T-cell (primary cell): ENCODE results near the gene MLPH. TPM values are rescaled to one million over a fixed set of nuclear protein-coding genes. Genes with fewer than 3 reads are reported as not detected.
A peak's percentile ranks its signal among the peaks of the same experiment; 100 is the strongest.

Experiments
- ATAC-seq, 4 experiments: fragments of 200-7000 bp in 3 of 4; fragments of 150-1000 bp in 1 of 4; cut with Tn5 transposase; replicated peaks in 1 of 4; 1 replicate in 3 of 4; 2 replicates in 1 of 4; pipeline ENCODE4 v1.10.0; 2021; ENCODE audit warnings: moderate library complexity in 3 of 4, mild to moderate bottlenecking in 2 of 4, moderate number of reproducible peaks in 1 of 4
- CTCF ChIA-PET, 2 donors: fragments of 300-600 bp; sonication (Branson Sonifier 250); formaldehyde crosslinking; loops; one replicate each; lab custom pipeline; 2022; ENCODE audit warnings: antibody characterized with exemption in 2 of 2; lab: Charles Lee
- POLR2A ChIA-PET, 2 donors: fragments of 300-600 bp; sonication (Branson Sonifier 250); formaldehyde crosslinking; loops; one replicate each; lab custom pipeline; 2022; ENCODE audit warnings: antibody characterized with exemption in 2 of 2; lab: Charles Lee
- DNase-seq, 35 experiments: peaks; one replicate each; pipeline versions ENCODE4 v3.0.0 to v3.0.0-alpha.2; 2013 to 2023
- H3K27ac ChIP-seq: one replicate; pipeline ENCODE4 v1.5.1; 2013; ENCODE audit warnings: low read length
- H3K27me3 ChIP-seq, 2 experiments: replicated peaks in 1 of 2; 1 replicate in 1 of 2; 2 replicates in 1 of 2; pipeline versions ENCODE4 v1.6.1 to v1.7.0; 2013; ENCODE audit warnings: low read length in 1 of 2, mixed read lengths in 1 of 2; ENCODE audit not compliant: control insufficient read depth in 2 of 2, insufficient read depth in 2 of 2; ENCODE audit errors: extremely low read depth in 1 of 2
- H3K36me3 ChIP-seq, 2 donors: 1 replicate in 1 of 2; 2 replicates in 1 of 2; pipeline versions ENCODE4 v1.6.1 to v1.7.0; 2013; ENCODE audit warnings: low read length in 1 of 2; ENCODE audit not compliant: control insufficient read depth in 2 of 2, insufficient read depth in 1 of 2; ENCODE audit errors: extremely low read depth in 1 of 2
- H3K4me1 ChIP-seq, 2 experiments: 1 replicate in 1 of 2; 2 replicates in 1 of 2; pipeline versions ENCODE4 v1.6.1 to v1.7.0; 2013; ENCODE audit warnings: low read length in 2 of 2, mixed read lengths in 1 of 2; ENCODE audit not compliant: insufficient read depth in 2 of 2, control insufficient read depth in 1 of 2; ENCODE audit errors: extremely low read depth in 1 of 2
- H3K4me3 ChIP-seq, 2 donors: 1 replicate in 1 of 2; 2 replicates in 1 of 2; pipeline versions ENCODE4 v1.5.1 to v1.7.0; 2013; ENCODE audit warnings: mild to moderate bottlenecking in 2 of 2, low read length in 1 of 2, moderate library complexity in 1 of 2; ENCODE audit not compliant: control insufficient read depth in 1 of 2; ENCODE audit errors: extremely low read depth in 1 of 2
- H3K9me3 ChIP-seq: 2 replicates; pipeline ENCODE4 v1.7.0; 2013
- H3K27ac Mint-ChIP-seq, 2 donors: one replicate each; pipeline ENCODE4 v1.8.0; 2020 to 2021; ENCODE audit warnings: mild to moderate bottlenecking in 2 of 2, mixed read lengths in 2 of 2
- H3K27me3 Mint-ChIP-seq, 2 donors: one replicate each; pipeline ENCODE4 v1.8.0; 2021 to 2022; ENCODE audit warnings: mixed read lengths in 2 of 2
- H3K36me3 Mint-ChIP-seq: one replicate; pipeline ENCODE4 v1.8.0; 2021; ENCODE audit warnings: mixed read lengths
- H3K4me1 Mint-ChIP-seq, 3 donors: one replicate each; pipeline ENCODE4 v1.8.0; 2020 to 2022; ENCODE audit warnings: mixed read lengths in 3 of 3, mild to moderate bottlenecking in 1 of 3
- H3K4me3 Mint-ChIP-seq, 3 donors: one replicate each; pipeline ENCODE4 v1.8.0; 2020 to 2022; ENCODE audit warnings: mild to moderate bottlenecking in 3 of 3, mixed read lengths in 3 of 3, moderate library complexity in 3 of 3
- H3K9me3 Mint-ChIP-seq, 3 donors: one replicate each; pipeline ENCODE4 v1.8.0; 2020 to 2022; ENCODE audit warnings: mixed read lengths in 3 of 3
- WGBS: methylation state at CpG from one replicate; pipeline ENCODE4 v1.1.5; 2013; ENCODE audit warnings: missing lambda C conversion rate; ENCODE audit not compliant: insufficient coverage; 5-methylcytosine and 5-hydroxymethylcytosine counted together
- total RNA-seq, 35 experiments: library from RNA in 6 of 35; stranded (reverse) in 6 of 35; fragments of 120-200 nt in 1 of 35; gene quantifications; one replicate each; pipeline versions ENCODE4 v1.2.1 to v1.2.4 and lab custom pipeline; 2013 to 2026

The MLPH gene
- total RNA-seq, 5 donors from 2014 or later (not counting 1 experiment from before 2014, with no cell fraction given), result 0.55 to 1.4 (median 0.72) TPM; not detected in 2

DNA sequence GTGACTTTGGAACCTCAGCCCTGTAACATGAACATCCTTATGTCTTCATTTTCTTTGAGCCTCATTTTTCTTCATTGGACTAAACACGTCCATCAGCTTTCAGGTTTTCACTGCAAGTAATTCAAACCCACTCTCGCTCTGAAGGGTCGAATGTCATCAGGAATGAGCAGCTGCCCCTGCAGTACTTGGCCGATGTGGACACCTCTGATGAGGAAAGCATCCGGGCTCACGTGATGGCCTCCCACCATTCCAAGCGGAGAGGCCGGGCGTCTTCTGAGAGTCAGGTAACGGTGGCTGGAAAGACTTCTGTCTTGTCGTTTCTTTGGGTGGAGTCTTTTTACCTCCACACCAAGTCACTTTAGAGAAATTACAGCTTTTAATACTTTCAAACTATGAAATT, 40.2 kb downstream of the MLPH start:
- Histone ChIP-seq H3K4me3 (no peak overlapping the region), H3K27me3 (peaks cover 0 to 5% of the 10 kb centered on the region in 2 experiments), H3K9me3 (no peaks in the 10 kb centered on the region), H3K4me1 (no peaks in the 10 kb centered on the region), H3K36me3 (no peaks in the 10 kb centered on the region), H3K27ac (no peak overlapping the region)
- no peaks in the 10 kb centered on the region for H3K27me3 Mint-ChIP-seq
- H3K4me1 Mint-ChIP-seq, result no peaks in the 10 kb centered on the region
- H3K4me3 Mint-ChIP-seq, result no peak overlapping the region
- H3K36me3 Mint-ChIP-seq, result no peaks in the 10 kb centered on the region
- no peak for DNase-seq
- CTCF ChIA-PET, result no interaction called here
- H3K27ac Mint-ChIP-seq, result no peak overlapping the region
- no peaks in the 10 kb centered on the region for H3K9me3 Mint-ChIP-seq
- POLR2A ChIA-PET, result no interaction called here
- WGBS, result 89% methylated on average over 8 of the region's 11 CpGs
- no peak for ATAC-seq

DNA sequence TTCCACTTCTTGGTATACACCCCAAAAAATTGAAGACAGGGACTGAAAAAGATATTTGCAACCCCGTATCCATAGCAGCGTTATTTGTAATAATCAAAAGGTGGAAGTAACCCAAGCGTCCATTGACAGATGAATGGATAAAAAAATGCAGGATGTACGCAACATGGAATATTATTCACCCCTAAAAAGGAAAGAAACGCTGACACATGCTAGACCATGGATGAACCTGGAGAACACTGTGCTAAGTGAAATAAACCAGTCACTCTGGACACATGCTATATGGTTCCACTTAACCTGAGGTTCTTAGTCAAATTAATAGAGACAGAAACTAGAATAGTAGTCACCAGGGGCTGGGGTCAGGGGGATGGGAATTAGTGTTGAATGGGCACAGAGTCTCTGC, 40.7 kb downstream of the MLPH start:
- Histone ChIP-seq H3K27me3 (peaks cover 0 to 5% of the 10 kb centered on the region in 2 experiments), H3K27ac (no peak overlapping the region), H3K36me3 (no peaks in the 10 kb centered on the region), H3K9me3 (no peaks in the 10 kb centered on the region), H3K4me3 (no peak overlapping the region), H3K4me1 (no peaks in the 10 kb centered on the region)
- CTCF ChIA-PET, result no interaction called here
- WGBS, result 100% methylated on average over 2 of the region's 5 CpGs
- Mint-ChIP-seq H3K9me3 (no peaks in the 10 kb centered on the region), H3K4me3 (no peak overlapping the region), H3K27ac (no peak overlapping the region), H3K36me3 (no peaks in the 10 kb centered on the region), H3K27me3 (no peaks in the 10 kb centered on the region), H3K4me1 (no peaks in the 10 kb centered on the region)
- DNase-seq (no peak), ATAC-seq (no peak)
- POLR2A ChIA-PET, result no interaction called here

GRCh38 chr2:237529452-237530402, 42.7 kb downstream of the MLPH start:
- Mint-ChIP-seq H3K4me1 (no peaks in the 10 kb centered on the region), H3K27ac (peak overlapping the region in 1 of 2 donors; percentile 39), H3K27me3 (no peaks in the 10 kb centered on the region), H3K4me3 (no peak overlapping the region), H3K36me3 (no peaks in the 10 kb centered on the region), H3K9me3 (no peaks in the 10 kb centered on the region)
- peaks cover 0 to 5% of the 10 kb centered on the region in 2 experiments for H3K27me3 ChIP-seq
- H3K4me1 ChIP-seq, result no peaks in the 10 kb centered on the region
- POLR2A ChIA-PET, result no interaction called here
- CTCF ChIA-PET, result no interaction called here
- H3K4me3 ChIP-seq, result no peak overlapping the region
- ATAC-seq (no peak), DNase-seq (no peak)
- H3K36me3 ChIP-seq, result no peaks in the 10 kb centered on the region
- WGBS, result 87% methylated on average over 16 of the region's 19 CpGs
- no peak overlapping the region for H3K27ac ChIP-seq
- H3K9me3 ChIP-seq, result no peaks in the 10 kb centered on the region

GRCh38 chr2:237530472-237531433, 43.7 kb downstream of the MLPH start:
- DNase-seq, result no peak
- H3K9me3 Mint-ChIP-seq, result no peaks in the 10 kb centered on the region
- CTCF ChIA-PET, result no interaction called here
- no peaks in the 10 kb centered on the region for H3K4me1 ChIP-seq
- POLR2A ChIA-PET, result no interaction called here
- no peaks in the 10 kb centered on the region for H3K36me3 Mint-ChIP-seq
- no peak overlapping the region for H3K4me3 ChIP-seq
- H3K4me3 Mint-ChIP-seq, result no peak overlapping the region
- peaks cover 0 to 2% of the 10 kb centered on the region in 2 experiments for H3K27me3 ChIP-seq
- H3K27ac Mint-ChIP-seq, result peak overlapping the region in 1 of 2 donors; percentile 39
- no peaks in the 10 kb centered on the region for H3K36me3 ChIP-seq
- no peak overlapping the region for H3K27ac ChIP-seq
- WGBS, result 90% methylated on average over 10 of the region's 12 CpGs
- H3K4me1 Mint-ChIP-seq, result no peaks in the 10 kb centered on the region
- no peaks in the 10 kb centered on the region for H3K27me3 Mint-ChIP-seq
- ATAC-seq, result no peak
- no peaks in the 10 kb centered on the region for H3K9me3 ChIP-seq

DNA sequence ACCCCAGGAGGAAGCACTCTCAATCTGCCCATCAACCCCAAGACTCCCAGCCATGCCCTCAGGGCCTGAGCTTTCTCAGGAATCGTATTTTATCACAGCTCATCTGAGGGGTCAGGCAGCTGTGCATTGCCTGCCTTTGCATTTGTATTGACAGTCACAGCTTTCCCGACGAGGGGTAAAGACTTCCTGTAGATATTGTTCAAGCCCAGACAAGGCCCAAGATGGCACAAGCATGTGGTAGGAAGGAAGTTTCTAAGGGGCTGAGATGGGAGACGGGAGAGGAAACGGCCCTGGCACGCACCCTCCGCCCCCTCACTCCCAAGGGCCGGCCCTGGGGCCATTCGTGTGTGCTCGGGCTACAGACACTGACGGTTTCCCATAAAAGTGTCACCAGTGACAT, 45.1 kb downstream of the MLPH start:
- no peaks in the 10 kb centered on the region for H3K4me1 Mint-ChIP-seq
- H3K4me3 ChIP-seq, result no peak overlapping the region
- no peak for ATAC-seq
- no peak overlapping the region for H3K27ac ChIP-seq
- no peak for DNase-seq
- H3K9me3 ChIP-seq, result no peaks in the 10 kb centered on the region
- H3K36me3 ChIP-seq, result no peaks in the 10 kb centered on the region
- WGBS, result 72% methylated on average over 4 of the region's 11 CpGs
- ChIA-PET CTCF (no interaction called here), POLR2A (interaction anchor here in 1 of 2 donors (1.0 kb wide), 1 partner anchor 53 kb away, joined by 3 read pairs; no protein-coding TSS in a partner anchor)
- H3K36me3 Mint-ChIP-seq, result no peaks in the 10 kb centered on the region
- no peaks in the 10 kb centered on the region for H3K27me3 Mint-ChIP-seq
- H3K4me3 Mint-ChIP-seq, result no peak overlapping the region
- peaks cover 0 to 14% of the 10 kb centered on the region in 2 experiments for H3K27me3 ChIP-seq
- H3K27ac Mint-ChIP-seq, result no peak overlapping the region
- H3K9me3 Mint-ChIP-seq, result no peaks in the 10 kb centered on the region
- no peaks in the 10 kb centered on the region for H3K4me1 ChIP-seq

- Histone ChIP-seq H3K4me1 (no peaks in the 10 kb centered on the region), H3K27me3 (peaks cover 0 to 28% of the 10 kb centered on the region in 2 experiments), H3K27ac (no peak overlapping the region), H3K9me3 (no peaks in the 10 kb centered on the region), H3K36me3 (no peaks in the 10 kb centered on the region), H3K4me3 (no peak overlapping the region)
- no peak overlapping the region for H3K4me3 Mint-ChIP-seq
- H3K36me3 Mint-ChIP-seq, result no peaks in the 10 kb centered on the region
- no peak overlapping the region for H3K27ac Mint-ChIP-seq
- no peak for ATAC-seq
- no peaks in the 10 kb centered on the region for H3K4me1 Mint-ChIP-seq
- peaks cover 1 to 5% of the 10 kb centered on the region in 2 donors for H3K27me3 Mint-ChIP-seq
- CTCF ChIA-PET, result interaction anchor here in 1 of 2 donors (0.5 to 0.6 kb wide), 3 partner anchors 26 to 1186 kb away, joined by 3 to 4 read pairs (median 3); no protein-coding TSS in a partner anchor
- no peaks in the 10 kb centered on the region for H3K9me3 Mint-ChIP-seq
- POLR2A ChIA-PET, result interaction anchor here in 1 of 2 donors (0.6 kb wide), 1 partner anchor 261 kb away, joined by 3 read pairs; no protein-coding TSS in a partner anchor
- WGBS, result 74% methylated on average over 5 of the region's 7 CpGs
- DNase-seq, result no peak
These were observed 46.7 kb downstream of the MLPH start for GRCh38 chr2:237533668-237534161.
